HG02588 (cell line): ENCODE measurements around the gene CYP51A1.
"Not testable (repeated sequence)": the region's sequence is repeated elsewhere in the genome, so short reads cannot be mapped to it uniquely, and the experiment has no call there.

Experiments used
- ATAC-seq: cut with Tn5 transposase; IDR thresholded peaks from one replicate; pipeline ENCODE4 v1.9.1; 2021; ENCODE audit warnings: mild to moderate bottlenecking, moderate library complexity; ENCODE audit not compliant: unreplicated experiment

Gene CYP51A1

DNA sequence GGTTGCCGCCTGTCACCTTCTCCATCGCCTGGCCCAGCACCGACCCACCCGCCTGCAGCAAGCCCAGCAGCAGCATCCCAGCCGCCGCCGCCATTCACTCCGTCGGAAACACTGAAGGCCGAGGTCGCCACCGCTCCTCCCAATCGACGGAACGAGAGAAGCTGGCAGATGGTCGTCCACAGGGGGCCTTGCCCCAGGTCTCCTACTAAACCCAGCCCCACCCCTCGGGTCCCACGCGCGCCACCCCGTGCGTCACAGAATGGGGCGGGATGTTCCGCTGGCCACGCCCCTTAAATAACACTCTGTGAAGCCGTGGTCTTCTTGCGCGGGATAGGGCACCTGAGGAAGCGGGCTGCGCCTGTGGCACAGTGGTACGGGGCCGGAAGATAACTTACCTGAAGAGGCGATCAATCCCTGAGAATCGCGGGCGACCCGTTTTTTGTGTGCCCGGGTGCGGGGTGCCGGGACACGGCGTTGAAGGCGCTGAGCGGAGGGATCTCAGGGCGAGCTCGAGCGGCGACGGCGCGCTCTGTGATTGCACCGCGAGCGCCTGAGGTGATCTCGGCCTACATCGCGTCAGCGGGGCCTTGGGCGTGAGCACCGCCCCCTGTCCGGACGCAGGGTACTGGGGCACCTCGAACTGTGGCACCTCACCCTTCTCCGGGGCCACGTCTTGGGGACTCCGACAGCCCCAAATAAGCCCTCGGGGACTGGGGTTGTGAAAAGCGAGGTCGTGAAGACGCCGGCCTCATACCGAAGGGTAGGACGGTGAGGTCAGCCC lies at the start of gene CYP51A1:
Gene CYP51A1, minus strand, starts transcription at position 207 of the 781 bp plus-strand sequence. Its CDS starts 113 bp downstream, at position 94.
- peak; percentile 85 for ATAC-seq

DNA sequence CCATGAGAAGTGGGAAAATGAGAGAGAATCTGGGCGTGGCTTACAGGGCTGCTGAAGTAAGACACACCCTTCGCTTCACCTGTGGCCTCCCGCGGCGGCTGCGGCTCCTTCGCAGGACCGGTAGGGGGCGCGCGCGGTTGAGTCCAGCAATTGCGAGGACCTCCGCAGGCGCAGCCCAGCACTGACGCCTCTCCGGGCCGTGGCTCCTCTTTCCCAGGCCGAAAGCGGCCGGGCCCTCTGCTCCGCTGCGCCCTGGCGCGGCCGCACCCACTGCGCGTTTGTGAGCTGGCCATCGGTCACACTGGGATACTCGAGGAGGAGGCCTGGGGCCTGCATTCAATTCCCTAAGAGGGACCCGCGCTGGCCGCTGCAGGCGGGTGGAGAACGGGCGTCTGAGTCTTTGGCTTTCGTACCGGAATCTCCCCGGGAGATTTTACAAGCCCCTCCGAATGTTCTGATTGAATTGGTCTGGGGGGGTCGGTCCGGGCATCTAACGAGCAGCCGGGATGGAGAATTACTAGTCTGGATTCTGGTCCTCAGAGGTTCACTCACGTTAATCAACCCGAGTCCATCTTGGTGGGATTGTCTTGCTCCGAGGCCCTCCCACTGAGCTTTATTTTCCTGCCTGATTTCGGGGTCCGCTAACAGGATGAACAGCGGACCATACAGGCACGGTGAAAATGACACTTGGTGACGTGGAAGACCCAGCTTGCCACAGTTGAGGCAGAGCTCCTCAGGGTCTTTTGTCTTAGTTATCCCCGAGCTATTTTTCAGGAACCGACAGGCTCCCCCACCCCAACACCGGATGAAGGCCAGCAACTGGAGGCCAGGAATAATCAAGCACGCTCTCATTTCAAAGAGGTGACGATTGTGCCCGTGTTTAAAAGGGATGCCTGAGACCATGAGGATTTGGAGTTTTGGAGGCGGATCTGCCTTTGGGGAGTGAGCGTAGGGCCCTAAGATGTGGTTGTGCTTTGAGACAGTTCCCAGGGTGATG lies 44.9 kb upstream of the CYP51A1 start, which contains the start of gene LRRD1:
Gene LRRD1, minus strand, starts transcription at position 215 of the 997 bp plus-strand sequence. CDS start 13,940 bp downstream, outside the sequence.
- peak; percentile 99 for ATAC-seq

DNA sequence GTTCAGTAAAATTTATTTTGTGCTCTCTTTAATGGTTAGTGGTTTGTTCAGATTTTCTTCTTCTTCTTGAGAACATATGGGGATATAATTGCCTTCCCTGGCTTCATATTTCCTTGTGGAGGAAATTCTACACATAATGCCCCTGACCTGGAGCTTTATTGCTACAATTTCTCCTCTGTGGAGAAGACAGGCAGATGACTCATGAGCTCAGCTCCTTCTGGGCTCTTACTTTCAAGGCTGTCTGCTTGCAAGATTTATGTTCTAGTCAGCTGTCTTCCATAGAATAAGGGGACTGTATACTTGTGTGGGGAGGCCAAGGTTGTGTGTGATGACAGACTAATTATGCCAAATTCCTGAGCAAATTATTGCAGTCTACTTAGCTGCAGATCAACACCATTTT lies 43.1 kb upstream of the CYP51A1 start:
- no peak for ATAC-seq

GRCh38 chr7:92169529-92169928 lies 35.3 kb upstream of the CYP51A1 start:
- ATAC-seq = not testable (repeated sequence)

- ATAC-seq = no peak
Measured at GRCh38 chr7:92161271-92161670, 27.0 kb upstream of the CYP51A1 start.

- ATAC-seq = no peak
Measured at GRCh38 chr7:92158660-92159575, 24.6 kb upstream of the CYP51A1 start.

DNA sequence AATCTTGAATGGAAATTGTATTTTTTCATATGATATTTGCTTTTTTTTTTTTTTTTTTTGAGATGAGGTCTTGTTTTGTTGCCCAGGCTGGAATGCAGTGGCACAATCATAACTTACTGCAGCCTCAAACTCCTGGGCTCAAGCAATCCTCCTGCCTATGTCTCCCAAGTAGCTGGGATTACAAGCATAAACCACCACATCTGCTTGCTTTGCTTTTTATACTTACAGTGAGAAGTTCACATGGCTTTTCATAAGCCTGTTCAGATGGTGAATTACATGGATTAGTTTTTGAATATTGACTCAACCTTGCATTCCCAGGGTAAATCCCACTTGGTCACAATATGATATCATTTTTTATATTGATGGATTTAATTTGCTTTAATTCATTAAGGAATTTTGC lies 22.7 kb upstream of the CYP51A1 start:
- ATAC-seq = no peak

- ATAC-seq = no peak
Measured at GRCh38 chr7:92155108-92155739, 20.9 kb upstream of the CYP51A1 start.

- ATAC-seq = no peak
Measured at GRCh38 chr7:92150450-92151017, 16.3 kb upstream of the CYP51A1 start.

DNA sequence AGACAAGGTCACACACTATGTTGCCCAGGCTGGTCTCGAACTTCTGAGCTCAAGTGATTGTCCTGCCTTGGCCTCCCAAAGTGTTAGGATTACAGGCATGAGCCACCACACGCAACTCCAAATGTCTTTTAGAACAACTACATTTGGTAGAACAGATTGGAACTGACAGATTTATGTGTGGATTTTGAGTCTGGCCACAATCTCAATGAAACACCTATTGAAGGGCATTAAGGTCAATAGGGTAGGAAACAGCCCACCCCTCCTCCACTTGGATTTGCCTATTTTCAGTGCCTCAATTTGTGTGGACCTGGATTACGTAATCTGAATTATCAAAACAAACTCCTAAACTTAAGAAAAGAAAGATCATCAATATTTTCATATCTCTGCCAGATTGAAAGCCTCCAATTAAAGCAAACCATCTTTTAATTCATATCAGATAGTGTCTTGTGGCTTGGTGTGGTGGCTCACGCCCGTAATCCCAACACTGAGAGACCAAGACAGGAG lies 15.5 kb upstream of the CYP51A1 start:
- no peak for ATAC-seq

DNA sequence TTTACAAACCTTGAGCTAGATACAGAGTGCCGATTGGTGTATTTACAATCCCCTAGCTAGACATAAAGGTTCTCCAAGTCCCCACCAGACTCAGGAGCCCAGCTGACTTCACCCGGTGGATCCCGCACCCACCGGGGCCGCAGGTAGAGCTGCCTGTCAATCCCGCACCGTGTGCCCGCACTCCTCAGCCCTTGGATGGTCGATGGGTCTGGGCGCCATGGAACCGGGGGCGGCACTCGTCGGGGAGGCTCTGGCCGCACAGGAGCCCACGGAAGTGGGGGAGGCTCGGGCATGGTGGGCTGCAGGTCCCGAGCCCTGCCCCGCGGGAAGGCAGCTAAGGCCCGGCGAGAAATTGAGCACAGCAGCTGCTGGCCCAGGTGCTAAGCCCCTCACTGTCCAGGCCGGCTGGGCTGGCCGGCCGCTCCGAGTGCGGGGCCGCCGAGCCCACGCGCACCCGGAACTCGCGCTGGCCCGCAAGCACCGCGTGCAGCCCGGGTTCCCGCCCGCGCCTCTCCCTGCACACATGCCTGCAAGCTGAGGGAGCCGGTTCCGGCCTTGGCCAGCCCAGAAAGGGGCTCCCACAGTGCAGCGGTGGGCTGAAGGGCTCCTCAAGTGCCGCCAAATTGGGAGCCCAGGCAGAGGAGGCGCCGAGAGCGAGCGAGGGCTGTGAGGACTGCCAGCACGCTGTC lies 9.1 kb upstream of the CYP51A1 start:
- not testable (repeated sequence) for ATAC-seq

- not testable (repeated sequence) for ATAC-seq
Measured at GRCh38 chr7:92142791-92143190, 8.5 kb upstream of the CYP51A1 start.

DNA sequence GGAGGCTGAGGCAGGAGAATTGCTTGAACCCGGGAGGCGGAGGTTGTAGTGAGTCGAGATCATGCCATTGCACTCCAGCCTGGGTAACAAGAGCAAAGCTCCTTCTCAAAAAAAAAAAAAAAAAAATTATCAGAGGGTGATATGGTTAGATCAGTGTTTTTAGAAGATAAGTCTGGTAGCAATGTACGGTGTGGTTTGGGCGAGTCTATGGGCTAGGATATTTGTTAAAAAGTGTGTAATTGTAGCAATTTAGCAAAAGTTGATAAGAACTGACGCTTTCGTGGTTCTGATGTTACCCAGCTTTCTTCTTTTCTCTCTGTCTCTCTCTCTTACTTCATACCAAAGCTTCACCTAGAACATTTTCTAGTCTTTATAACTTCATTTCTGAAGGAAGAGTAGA lies 6.9 kb upstream of the CYP51A1 start:
- no peak for ATAC-seq

DNA sequence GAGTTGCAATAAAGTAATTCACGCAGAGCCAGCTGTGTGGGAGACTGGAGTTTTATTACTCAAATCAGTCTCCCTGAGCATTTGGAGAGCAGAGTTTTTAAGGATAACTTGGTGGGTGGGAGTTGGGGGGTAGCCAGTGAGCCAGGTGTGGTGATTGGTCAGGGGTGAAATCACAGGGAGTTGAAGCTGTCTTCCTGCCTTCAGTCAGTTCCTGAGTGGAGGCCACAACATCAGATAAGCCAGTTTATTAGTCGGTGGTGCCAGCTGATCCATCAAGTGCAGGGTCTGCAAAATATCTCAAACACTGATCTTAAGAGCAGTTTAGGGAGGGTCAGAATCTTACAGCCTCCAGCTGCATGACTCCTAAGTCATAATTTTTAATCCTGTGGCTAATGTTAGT lies 3.3 kb upstream of the CYP51A1 start:
- no peak for ATAC-seq

GRCh38 chr7:92135052-92135889 lies 994 bp upstream of the CYP51A1 start:
- no peak for ATAC-seq

GRCh38 chr7:92133737-92134270 lies 473 bp downstream of the CYP51A1 start:
- peak; percentile 26 for ATAC-seq

DNA sequence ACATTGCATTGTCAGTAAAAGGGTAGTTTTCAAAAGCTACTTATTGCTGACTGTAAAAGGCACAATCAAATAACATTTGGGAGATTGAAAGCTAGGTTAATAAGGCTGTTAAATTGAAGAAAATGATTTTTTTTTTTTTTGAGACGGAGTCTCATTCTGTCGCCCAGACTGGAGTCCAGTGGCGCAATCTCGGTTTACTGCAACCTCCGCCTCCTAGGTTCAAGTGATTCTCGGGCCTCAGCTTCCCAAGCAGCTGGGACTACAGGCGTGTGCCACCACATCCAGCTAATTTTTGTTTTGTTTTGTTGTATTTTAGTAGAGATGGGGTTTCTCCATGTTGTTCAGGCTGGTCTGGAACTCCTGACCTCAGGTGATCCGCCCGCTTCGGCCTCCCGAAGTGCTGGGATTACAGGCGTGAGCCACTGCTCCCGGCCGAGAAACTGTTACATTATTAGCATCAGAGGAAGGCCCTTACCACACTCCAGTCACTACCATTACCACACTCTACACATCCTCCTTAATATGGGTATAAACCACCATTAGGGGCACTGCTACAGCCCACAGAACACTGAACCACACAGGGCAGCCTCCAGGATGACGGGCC lies 1.0 kb downstream of the CYP51A1 start:
- ATAC-seq = peak; percentile 12
